Effector CD8-positive, alpha-beta T cell (primary cell): ENCODE measurements around the gene IL1F10.
"Not testable (repeated sequence)": the region's sequence is repeated elsewhere in the genome, so short reads cannot be mapped to it uniquely, and the experiment has no call there.

ENCODE experiments used
- DNase-seq: peaks from one replicate; lab custom pipeline; 2025; lab: John Stamatoyannopoulos, UW

IL1F10 gene

DNA sequence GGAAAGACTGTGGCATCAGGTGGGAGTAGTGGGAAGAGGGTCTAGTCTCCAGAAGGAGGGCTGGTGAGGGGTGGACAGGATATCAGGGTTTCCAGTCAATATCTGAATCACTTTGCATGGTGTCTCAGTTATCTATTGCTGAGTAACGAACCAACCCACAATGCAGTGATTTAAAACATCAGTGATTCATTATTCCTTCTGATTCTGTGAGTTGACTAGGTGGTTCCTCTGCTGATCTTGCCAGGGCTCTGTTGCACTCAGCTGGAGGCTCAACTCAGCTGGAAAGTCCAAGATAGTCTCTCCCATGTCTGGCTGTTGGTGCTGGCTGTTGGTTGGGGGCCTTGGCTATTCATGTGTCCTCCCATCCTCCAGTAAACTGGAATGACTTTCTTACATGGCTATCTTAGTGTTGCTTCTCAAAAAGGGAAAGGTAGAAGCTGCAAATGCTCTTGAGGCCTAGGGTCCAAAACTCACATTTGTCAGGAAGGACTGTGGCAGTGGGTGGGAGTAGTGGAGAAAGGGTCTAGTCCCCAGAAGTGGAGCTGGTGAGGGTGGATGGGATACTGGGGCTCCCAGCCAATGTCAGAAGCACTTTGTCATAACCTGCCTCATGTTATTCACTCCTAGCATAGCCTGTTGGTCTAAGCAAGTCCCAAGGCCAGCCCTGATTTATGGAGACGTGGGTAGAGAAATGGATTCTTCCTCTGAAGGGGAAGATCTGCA is 13.9 kb downstream of the IL1F10 start:
- DNase-seq: no peak

DNA sequence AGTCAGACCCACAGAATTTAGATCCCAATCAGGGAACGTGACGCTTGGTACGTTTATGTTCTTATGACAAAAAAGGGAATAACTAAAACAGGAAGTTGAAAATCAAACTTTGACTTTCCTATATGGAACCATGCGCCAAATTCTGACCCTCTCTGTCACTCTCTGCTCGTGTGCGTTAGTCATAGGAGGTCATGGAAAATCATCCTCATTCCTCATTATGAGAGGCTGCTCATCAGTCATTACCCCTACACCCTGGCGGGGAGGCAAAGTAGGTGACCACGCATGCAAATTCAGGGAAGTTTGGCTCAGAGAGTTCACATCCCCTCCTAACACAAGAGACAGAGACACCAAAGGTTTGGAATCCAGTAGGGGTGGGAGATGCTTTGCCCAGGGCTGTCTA is 15.5 kb downstream of the IL1F10 start:
- DNase-seq: no peak

DNA sequence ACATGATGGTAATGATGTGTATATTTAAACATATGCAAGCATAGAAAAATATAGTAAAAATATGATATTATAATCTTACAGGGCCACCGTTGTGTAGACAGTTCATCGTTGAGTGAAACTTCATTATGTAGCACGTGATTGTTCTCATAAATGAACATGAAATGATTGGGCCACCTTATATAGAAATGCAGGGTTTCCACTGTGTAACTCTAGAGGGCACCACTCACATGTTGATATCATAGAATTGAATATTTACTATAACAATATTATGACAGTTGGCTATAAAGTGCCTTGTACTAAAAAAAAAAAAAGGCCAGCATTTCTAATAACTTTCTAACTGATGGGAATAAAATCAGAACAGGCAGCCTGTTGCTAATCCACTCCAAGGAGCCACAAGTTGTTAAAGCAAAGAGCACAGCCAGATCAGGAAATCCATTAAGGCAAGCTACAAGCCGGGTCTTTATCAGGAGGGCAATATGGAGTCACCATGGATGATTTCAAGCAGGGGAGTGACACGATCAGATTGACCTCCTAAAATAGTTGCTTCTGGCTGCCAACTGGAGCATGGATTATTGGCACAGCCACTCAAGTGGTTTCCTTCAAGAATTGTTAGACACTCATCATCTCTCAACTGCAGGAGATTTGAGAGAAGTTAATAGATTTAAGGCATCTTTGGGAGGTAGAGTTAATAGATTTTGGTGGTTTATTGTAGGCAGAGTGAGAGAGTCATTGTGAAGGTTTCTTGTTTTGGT is 16.7 kb downstream of the IL1F10 start:
- no peak for DNase-seq

DNA sequence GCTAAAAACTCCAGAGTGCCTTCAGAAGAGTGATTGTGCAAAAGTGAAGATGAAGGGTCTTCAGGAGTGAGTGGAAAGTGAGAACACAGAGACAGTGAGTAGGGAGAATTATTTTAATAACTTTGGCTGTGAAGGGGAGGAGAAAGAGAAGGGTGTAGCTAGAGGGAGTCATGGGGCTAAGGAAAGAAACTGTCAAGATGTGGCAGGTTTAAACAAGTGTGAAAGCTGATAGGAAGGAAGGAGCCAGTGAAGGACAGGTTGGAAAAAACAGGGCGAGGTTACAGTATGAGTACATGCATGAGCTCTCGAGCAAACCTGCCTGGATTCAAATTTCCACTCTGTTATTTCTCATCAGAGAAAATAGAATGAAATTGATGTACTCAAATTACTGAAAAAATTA is 17.8 kb downstream of the IL1F10 start:
- DNase-seq: no peak

DNA sequence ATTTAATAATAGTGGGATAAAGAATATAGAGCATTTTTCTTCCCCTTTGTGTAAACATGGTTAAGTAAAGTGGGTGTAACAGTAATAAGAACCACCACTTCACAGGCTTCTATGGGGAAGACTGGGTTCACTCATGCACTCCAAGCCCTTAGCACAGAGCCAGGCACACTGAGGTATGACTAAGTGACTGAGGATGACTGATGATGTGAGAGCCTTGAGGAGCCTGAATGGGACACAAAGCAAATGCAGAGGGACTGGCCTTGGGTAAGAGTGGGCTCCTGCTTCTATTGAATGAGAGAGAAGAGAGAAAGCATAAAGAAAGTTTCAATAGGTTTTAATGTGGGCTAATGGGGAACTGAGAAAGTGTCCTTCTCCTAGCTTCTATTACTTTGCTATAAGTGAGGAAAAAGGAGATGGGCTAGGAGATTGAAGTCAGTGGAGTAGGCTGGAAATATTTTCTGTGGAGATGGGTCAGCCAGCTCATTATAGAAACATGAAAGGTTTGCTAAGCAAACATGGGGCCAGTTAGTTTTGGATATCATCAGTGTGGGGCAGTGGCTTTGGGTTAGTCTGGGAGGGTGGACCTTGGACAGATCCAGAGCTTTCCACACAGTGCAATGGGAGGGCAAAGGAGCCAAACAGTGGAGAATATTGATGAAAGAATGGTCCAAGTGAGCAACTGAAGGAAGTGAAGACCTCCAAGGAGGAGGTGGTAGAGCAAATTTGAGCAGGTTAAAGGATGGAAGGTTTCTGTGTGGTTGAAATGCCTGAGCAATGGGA is 20.6 kb downstream of the IL1F10 start:
- DNase-seq: no peak

DNA sequence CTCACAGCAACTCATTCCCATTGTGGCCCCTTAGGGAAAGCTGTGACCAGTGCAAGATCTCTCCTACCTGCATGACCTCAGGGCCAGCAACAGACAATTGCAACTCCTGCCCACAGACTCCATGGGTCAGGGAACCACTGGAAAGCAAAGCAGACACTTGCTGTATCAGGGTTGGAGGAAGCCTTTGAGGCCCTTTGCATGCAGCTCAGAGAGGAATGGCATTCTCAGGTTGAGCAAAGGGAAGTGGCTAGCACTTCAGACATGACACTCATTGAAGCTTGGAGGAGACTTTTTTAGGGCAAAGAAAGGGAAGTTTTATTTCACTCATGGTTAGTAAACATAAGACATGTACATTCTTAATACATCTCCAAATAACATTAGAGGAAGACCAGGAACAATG is 22.1 kb downstream of the IL1F10 start:
- DNase-seq: no peak

DNA sequence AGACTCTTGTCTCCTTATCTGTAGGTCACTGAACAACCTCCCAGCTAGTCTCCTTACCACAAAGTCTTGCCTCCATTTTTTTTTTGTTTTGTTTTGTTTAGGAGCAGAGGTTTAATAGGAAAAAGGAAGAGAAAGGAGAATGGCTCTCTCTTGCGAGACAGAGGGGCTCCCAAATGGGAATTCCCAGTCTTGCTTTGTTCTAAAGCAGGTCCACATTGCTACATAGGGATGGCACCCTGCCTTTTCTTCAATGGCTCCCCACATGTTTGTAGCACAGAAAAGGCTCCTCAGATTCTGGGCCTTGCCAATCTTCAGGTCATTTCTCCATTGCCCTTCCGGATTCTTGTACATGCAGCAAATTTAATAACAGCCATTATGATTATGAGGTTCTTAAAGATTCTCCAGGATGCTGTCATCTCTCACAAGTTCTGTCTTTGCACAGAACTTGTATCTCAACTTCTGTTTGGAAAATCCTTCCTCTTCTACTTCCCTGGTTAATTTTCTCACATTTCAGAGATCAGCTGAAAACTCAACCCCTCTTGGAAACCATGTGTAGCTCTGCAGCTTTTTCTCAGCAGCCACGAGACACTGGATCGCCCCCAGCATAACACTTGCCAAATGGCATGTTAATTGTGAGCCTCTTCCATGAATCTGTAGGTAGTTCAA is 23.6 kb downstream of the IL1F10 start:
- no peak for DNase-seq

DNA sequence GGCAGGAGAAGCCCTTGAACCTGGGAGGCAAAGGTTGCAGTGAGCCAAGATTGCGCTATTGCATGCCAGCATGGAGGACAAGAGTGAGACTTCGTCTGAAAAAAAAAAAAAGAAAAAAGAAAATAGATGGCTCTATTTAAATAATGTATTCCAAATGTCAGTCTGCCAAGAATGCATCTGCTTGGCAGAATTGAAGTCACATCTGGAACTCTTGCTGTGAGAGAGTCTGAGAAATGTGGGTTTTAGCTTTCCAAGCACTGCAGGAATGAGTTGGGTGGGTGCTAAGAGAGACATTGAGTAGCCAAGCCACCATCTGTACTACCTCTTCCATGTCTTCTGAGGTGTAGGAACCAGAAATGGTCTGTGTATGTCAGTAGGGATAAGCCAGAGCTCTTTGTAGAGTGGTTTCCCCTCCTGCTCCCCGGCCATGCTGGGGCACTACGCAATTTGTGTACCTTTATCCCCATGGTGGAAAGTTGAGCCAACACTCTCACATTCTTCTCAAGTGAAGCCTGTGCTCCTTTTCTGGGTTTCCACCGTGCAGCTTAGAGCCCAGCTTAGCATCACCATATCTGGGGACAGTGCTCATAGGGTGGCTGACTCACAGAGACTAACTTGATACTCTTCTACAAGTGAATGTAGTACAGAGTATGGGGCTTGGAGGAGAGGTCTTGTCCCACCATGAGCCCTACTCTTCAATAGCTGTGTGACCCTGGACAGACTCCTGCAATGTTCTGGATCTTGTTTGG is 25.3 kb downstream of the IL1F10 start:
- no peak for DNase-seq

DNA sequence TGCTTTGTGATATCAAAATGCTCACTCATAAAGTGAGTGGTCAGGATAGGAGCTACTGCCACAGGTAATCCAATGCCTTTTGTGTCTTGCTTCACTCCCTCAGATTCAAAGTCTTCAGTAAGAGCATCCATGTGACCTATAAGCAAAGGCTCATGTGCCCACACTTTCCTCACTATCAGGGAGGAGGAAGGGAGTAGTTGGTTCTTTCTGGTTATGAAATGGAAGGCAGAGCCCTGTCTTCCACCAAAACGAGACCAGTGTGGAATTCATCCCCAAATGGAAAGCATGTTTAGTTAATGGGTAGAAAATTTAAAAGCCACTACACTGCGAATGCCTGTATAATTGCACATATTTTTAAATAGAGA is 25.8 kb downstream of the IL1F10 start:
- DNase-seq: no peak

DNA sequence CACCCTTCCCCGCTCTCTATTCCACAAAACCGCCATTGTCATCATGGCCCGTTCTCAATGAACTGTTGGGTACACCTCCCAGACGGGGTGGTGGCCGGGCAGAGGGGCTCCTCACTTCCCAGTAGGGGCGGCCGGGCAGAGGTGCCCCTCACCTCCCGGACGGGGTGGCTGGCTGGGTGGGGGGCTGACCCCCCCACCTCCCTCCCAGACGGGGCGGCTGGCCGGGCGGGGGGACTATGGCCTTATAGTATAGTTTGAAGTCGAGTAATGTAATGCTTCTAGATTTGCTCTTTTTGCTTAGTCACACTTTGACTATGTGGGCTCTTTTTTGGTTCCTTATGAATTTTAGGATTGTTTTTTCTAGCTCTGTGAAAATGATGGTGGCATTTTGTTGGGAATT is 28.5 kb downstream of the IL1F10 start:
- DNase-seq: not testable (repeated sequence)

DNA sequence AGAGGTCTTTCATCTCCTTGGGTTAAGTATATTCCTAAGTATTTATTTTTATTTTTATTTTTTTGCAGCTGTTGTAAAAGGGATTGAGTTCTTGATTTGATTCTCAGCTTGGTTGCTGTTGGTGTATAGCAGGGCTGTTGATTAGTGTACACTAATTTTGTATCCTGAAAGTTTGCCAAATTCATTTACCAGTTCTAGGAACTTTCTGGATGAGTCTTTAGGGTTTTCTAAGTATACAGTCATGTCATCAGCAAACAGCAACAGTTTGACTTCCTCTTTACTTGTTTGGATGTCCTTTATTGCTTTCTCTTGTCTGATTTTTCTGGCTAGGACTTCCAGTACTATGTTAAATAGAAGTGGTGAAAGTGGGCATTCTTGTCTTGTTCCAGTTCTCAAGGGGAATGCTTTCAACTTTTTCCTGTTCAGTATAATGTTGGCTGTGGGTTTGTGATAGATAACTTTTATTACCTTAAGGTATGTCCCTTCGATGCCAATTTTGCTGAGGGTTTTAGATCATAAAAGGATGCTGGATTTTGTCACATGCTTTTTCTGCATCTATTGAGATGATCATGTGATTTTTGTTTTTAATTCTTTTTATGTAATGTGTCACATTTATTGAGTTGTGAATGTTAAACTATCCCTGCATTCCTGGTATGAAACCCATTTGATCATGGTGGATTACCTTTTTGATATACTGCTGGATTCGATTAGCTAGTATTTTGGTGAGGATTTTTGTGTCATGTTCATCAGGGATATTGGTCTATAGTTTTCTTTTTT is 29.3 kb downstream of the IL1F10 start:
- DNase-seq: not testable (repeated sequence)

DNA sequence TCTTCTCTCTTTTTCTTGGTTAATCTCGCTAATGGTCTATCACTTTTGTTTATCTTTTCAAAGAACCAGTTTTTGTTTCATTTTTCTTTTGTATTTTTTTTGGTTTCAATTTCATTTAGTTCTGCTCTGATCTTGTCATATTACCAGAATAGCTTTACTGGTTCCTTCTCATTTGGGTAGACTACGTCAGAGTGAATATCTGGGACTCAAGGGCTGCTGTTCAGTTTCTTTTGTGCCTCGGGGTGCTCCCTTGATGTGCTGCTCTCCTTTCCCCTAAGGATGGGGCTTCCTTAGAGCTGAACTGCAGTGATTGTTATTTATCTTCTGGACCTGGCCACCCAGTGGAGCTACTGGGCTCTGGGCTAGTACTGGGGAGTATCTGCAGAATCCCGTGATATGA is 30.3 kb downstream of the IL1F10 start:
- DNase-seq: no peak

DNA sequence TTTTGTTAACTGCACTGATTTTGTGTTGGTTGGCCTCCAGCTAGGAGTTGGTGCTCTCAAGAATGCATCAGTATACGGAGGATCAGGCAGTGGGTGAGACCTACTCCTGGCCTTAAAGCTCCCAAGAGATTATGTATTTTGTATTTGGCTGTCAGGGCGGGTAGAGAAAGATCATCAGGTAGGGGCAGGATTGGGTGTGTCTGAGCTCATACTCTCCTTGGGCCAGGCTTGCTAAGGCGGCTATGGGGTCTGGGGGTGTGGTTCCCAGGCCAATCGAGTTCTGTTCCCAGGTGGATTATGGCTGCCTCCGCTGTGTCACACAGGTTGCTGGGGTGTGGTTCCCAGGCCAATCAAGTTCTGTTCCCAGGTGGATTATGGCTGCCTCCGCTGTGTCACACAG is 30.8 kb downstream of the IL1F10 start:
- no peak for DNase-seq

DNA sequence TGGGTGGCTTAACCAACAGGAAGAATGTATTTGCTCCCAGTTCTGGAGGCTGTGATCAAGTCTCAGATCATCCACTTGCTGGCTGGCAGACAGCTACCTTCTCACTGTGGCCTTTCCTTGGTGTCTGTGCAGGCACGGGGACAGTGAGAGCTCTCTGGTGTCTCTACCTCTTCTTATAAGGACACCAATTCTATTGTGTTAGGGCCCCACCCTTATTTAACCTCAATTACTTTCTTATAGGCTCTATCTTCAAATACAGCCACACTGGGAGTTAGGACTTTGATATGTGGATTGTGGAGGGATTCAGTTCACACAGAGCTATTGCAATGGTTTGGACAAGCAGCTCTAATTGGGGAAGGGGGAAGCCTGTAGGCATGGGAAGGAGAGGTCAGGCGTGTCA is 34.4 kb downstream of the IL1F10 start:
- no peak for DNase-seq

DNA sequence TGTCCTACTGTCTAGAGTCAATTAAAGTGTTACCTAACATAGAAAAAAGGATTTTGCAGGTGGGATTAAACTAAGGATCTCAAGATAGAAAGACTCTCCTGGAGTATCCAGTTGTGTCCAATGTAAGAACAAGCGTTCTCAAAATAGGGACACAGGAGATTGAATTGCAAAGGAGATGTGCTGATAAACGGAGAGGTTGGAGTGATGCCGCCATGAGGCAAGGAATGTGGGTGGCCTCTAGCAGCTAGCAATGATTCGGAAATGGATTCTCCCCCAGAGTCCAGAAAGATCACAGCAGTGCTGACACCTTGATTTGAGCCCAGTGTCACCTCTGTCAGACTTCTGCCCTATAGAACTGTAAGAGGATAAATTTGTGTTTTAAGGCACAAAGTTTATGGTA is 35.5 kb downstream of the IL1F10 start:
- DNase-seq: no peak

DNA sequence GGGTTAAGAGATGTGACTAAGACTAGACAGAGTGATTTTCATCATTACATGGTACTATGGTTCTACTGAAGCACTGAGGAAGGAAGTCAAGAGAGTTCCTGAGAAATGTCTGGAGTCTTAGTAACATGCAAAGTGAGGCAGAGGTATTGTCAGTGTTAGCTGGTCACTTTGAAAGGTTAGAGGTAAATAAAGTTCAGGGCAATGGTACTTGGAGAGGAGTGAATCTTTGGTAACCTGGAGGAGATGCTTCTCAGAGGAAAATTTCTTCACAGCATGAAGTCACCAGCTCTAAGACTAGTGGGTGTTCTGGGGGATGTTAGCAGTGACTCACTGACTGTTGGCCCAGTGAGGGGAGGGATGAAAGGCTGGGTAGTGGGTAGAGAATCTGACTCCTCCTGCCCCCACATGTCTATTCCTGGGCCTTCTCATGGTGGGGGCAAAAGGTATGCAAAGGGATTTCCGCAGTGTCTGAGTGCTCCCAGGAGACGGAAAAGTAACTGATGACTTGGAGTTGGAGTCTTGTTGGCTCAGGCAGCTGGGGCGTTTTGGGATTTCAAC is 36.4 kb downstream of the IL1F10 start:
- no peak for DNase-seq

DNA sequence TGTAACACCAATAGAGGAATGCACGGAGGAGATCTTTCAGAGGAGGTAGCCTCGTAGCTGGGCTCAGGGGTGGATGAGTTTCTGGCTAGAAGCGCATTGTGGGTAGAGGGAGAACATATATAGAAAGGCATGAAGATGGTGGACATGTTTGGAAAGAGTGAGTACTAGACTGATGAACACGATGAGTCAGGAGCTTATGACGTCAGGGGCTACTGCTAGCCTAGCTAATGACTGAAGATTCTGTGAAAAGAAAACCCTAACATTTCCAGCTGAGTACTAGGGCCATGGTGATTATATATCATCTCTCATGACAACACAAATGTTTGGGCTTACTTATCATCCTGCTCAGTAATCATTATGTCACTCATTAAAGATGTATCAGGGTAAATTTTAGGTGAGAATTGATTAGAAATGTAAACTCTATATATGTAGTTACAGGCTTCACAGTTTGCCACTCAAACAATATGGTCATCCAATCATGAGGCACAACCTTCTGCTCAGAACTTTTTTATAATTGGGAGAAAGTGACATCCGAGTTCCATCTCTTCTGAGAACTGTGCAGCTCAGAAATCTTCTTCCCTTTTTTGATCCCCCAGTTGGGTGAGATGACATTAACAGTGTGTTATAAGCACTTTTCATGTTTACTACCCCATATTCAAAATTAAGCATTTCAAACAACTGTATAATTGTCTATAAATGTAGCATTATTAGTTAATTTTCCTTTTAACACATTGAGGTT is 37.4 kb downstream of the IL1F10 start:
- no peak for DNase-seq

DNA sequence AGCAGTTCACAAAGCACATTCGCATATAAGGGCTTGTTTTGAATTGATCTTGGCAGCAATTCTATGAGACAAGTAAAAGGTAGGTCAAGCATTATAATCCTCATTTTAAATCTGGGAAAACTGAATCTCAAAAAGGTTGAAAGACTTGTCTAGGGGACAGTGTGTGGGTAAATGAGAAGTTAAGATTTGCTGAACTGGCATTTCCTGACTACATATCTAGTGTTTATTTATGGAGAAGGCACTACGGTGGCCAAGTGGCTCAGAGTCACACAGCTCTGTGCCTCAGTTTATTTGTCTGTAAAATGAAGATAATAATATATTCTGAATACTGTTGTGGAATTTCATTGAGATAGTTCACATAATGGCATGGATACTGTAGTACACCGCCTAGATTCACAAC is 43.4 kb downstream of the IL1F10 start:
- DNase-seq: no peak

DNA sequence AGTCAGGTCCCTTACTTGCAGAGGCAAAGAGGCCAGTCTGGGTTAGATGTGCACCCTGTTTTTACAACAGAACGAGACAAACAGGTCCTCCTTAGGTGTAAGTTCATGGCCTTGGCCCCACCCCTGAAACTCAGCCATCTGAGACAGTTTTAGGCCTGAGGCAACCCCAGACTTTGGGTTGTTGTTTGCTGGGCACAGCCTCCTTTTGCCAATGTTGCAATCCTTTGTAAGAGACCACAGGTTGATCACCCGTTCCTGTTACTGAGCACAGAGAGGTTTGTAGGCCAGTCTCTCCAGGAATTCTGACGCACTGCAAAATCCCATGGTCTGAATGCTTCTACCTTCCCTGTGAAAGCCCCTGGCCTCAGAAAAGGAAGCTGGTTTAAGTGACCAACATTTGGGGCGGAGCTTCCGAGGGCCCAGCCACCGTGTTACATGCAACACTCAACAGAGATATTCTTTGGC is 44.1 kb downstream of the IL1F10 start:
- DNase-seq: no peak

DNA sequence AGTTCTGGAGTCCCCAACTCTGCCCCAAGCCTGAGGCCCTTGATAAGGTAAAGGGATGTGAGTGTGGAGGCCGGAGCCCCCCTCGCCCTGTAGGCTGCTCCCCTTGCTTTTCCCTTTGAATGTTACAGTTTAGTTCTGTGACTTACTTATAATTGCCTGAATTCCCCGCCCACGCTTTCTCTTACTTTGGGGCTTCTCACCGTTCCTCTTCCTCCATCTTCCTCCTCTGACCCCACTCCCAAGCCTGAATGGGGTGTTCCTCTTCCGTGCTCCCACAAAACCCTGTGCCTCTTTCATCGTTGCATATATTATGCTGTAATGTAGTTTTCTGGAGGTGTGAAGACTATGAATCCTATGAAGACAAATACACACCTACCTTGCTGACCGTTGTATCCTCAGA is 44.7 kb downstream of the IL1F10 start:
- DNase-seq: no peak
